Jurkat, Clone E6-1 (cell line): Measurements from ENCODE around the gene TNS2.

ENCODE experiments used
- DNase-seq: peaks from one replicate; pipeline ENCODE4 v3.0.0-alpha.2; 2011; ENCODE audit warnings: low read depth, low spot score
- H3K4me3 ChIP-seq: 2 replicates; pipeline ENCODE4 v1.5.1; 2011; ENCODE audit warnings: mild to moderate bottlenecking, low read length, control low read depth, moderate library complexity

Gene TNS2

DNA sequence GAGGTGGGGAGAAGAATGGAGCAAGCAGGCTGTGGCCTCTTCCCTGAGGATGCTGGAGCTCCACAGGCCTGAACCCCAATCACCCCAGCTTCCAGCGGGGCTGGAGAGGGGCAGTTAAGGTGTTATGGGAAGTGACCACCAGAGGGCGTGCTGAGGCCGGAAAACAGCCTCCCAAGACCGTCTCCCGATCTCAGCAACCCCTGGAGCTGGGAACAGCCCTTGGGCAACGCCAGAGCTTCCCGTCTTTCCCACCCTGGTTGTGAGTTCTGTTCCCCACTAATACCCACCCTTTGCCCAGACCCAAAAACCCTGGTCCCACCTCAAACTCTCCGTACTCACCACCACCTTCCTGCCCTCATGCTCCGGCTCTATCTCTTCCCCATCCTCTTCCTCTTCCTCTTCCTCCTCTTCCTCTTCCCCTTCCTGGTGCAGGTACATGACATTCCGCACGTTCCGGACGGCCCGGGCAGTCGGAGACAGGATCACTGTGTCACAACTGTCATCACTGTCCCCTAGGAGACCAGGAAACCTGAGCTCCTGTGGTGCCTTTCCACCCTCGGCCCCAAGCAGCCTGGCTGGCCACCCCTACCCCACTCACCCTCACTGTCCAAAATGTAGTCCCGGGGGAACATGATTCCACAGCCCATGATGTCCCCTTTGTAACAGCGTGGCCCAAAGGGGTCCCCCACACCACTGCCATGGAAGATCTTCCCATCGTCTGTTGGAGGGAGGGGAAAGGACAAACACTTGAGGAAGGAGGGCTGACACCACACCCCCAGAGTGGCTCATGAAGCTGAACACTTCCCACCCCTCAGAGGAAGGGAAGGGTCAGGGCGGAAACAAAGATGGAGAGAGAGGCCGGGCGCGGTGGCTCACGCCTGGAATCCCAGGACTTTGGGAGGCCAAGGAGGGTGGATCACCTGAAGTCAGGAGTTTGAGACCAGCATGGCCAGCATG, 16.4 kb downstream of the TNS2 start:
- no peak overlapping the region for H3K4me3 ChIP-seq
- DNase-seq: no peak

DNA sequence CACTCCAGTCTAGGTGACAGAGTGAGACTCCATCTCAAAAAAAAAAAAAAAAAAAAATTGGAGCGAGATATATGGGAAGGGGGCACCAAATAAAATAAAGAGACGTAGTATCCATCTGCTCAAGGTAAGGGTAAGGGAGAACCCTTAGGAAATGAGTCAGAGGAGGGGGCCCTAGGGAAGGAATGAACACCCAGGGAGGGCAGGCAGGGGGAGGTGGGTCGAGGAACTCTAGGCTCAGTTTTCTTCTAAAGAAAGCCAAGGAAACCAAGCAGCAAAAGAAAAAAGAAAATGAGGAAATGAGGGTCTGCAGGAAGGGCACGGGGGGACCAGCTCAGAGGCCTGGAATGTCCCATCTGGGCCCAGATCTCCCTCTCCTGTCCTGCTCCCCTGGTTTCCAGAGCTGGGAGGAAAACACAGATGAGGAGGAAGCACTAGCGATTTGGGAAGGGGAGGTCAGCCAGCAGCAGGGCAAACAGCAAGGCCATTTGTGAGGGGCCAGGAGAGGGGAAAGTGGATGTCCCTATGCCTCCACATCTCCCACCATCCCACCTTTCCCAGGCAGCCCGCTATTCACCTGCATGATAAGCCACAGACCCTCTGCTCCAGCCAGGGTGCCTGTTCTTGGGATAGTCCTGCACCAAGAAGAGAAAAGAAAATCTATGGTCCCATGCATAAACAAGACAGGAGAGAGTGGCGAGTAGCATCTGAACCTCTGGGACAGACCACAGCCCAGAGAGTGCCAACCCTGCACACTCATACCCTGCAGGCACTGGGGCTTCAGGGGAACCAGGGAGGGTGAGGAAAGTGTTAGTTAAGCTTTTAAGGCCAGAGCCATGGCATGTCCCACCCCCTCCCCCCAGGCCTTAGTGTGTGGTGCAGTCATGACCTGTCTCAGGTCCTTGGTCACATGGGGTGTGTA, 17.5 kb downstream of the TNS2 start:
- no peak for DNase-seq
- no peak overlapping the region for H3K4me3 ChIP-seq

DNA sequence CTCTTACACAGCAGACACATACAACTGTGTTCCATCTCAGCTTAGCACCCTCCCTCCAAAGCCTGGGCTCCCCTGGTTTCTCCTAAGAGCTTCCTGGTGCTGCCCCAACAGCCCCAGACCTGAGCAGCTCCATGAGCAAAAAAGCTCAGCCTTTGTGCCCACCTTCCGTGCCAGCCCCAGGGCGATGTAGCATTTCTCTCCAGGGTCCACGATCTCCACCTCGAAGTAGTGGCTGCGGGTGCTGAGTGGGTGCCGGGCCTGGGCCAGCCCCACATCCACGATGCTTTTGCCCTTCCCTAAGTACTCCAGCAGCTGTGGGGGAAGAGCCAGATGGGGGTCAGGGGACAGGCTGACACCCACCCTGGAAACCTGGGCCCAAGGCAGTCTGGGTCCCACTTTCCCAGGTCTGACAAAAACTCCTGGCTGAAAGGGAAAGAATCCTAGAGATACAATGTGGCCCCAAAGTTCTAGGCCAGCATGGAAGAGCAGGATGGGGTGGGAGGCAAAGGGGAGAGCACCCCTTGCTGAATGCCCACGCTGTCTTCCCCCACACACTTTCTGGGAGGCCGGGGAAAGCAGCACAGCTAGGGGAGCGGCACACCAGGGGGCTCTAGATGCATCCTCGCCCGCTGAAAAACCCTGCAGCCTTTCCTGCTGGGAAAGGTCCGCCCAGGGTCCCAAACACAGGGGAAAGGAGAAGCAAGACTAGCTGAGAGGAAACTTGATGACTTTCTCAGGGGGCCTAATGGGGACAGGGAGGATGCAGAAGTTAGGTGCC, 18.3 kb downstream of the TNS2 start:
- no peak overlapping the region for H3K4me3 ChIP-seq
- DNase-seq: no peak

DNA sequence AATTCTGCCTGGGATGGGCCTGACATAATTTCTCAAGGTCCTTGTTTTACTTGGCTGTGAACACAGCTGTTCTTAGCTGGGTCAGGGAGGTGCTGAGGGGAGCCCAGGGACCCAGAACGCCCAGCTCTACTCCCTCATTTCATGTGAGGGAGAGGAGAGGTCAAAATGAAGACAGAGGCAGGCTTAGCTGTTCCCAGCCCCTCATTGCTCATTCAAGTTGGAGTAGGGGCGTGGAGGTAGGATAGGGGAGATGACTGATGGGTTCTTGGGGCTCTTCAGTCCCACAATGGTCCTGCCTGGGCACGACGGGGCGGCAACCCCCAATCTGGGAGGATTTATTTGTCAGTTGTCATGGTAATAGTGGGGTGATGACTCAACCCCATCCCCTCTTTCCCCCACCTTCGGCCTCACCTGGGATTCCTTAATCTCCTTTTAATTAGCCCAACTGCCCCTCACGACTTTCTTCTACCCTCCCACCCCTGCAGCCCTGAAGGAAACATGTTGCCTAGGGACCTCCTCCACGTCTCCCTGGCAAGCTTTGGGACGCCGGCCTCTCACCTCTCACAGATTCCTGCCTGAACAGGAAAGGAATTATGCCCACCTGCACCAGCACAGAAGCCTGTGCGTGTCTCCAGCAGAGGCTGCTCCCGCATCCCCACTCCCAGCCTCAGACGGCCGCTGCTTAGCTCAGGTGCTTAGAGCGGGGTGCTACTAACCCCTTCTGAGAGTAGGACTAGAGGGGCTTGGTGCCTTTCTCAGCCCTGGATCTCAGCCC, 19.1 kb downstream of the TNS2 start:
- no peak overlapping the region for H3K4me3 ChIP-seq
- DNase-seq: no peak

DNA sequence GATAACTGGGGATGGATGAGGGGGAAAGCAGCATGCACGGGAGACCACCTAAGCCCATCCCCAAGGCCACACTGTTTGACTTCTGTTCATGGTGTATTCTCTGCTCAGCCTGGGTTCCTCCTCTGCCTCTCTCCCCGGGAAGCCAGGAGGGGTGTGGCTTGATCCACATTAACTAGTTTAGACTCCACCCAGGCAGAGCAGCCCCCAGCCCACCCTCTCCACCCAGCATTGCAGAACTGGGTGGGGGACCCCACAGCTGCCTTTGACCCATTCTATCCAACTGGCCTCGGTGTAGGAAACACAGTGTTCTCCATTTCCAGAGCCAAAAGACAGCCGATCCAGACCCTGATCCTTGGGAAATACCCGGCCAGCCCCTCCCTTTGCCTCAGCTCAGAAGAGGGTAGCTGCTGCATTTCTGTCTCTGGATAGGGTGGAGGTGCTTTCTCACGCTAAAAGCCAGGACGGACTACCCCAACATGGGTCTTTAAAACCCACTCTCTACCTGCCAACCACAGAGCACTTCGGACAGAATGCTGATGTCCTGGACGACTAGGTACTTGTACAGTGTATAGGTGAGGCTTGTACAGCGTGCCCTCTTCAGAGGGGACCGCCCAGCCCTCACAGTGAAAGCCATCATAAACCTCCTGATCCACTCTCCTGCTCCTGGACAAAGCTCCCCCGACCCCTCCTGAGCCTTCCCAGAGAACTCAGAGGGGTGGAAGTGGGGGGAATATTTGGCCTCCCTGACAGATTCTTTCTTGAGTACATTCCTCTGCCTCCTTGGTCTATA, 20.0 kb downstream of the TNS2 start:
- H3K4me3 ChIP-seq: no peak overlapping the region
- DNase-seq: no peak

DNA sequence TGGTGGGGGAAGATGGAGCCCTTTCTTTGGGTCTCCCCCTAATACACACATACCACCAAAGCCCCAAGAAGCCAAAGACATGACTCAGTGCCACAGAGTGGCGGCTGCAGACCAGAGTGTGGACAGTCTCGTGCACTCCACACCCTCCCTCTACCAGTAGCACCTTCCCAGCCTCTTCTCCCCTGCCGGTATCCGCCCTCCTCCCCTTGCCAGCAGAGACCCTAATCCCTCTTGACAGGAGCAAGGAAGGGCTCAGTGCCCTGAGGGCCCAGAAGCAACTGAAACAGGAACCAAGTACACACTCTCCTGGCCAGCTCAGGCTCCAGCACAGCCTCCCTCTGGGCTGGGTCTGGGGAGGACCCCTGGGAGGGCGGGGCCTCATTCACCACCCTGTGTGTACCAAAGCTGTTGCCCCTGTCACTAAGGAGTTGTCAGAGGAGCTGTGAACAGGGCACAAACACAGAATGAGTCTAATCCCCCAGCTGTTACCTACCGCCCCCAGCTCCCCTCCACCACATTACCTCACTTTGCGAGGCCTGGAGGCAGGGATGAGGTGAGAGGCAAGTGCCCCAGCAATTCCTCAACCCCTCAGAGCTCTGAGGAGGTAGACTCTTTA, 21.1 kb downstream of the TNS2 start:
- H3K4me3 ChIP-seq: no peak overlapping the region
- DNase-seq: no peak

DNA sequence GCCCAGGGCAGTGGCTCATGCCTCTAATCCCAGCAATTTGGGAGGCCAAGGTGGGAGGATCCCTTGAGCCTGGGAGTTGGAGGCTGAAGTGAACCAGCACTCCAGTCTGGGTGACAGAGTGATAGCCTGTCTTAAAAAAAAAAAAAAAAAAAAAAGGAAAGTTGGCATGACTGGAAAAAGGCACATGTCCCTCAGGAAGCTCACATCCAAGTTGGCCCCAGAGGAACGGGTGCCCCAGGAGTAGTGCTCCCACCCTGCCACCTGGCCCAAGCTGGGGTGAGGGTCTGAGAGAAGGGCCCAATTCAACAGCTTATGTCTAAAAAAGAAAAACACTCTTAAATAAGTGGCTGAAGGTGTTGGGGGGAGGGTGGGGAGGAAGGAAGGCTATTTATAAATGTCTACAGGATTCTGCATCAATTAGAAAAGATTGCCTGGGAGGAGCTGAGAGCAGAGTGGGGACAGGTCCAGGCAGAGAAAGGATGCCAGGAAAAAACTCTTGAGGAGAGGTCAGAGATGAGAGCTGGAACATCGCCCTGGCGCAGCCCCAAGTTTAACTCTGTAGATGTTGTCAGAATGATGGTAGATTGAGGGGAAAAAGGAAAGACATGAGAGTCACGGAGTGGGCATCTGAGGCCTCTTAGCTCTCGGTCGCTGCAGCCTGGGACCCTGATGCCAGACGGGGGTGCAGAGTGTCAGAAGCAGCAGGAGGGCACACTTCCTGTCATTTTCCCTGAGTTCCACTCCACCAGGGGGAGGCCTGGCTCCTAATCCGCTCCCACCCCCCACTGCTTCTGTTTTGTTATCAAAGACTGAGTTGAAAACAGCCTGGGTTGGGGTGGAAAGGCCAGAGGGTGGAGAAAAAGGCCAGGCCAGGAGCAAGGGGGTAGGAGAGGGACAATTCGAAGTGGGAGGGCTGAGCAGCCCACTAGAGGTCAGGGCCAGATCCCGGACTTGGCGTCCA, 22.0 kb downstream of the TNS2 start:
- DNase-seq: no peak
- no peak overlapping the region for H3K4me3 ChIP-seq

GRCh38 chr12:53073881-53074280, 24.0 kb downstream of the TNS2 start:
- DNase-seq: no peak
- no peak overlapping the region for H3K4me3 ChIP-seq

DNA sequence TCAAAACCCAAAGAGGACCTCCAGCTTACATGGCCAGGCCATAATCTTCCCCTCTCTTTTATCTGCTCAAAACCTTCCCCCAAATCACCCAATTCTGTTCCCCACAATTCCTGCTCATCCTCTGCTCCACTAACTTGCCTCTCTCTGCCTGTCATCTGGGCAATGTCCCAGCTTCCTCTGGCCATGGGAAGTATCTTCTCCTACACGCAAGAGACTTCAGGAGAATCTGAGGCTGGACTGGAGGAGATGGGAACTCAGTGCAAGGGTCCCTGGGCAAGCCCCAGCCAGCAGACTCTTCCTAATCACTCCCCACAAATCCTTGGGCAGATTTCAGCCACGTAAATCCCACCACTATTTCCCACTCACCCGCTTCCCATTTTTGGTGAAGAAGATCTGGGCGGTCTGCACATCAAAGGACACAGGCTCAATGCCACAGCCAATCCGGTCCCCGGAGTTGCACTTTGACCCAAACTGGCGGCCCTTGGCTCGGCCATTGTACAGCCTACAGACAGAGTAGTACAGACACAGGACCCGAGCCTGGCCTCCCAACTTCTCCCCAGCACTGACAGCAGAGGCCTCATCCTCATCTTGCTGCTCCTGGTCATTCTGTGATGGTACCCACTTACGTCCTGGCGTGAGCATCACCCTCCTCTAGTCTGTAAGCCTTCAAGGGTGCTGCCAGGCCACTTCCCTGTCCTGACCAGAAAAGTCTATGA, 24.6 kb downstream of the TNS2 start:
- DNase-seq: no peak
- H3K4me3 ChIP-seq: no peak overlapping the region

- no peak overlapping the region for H3K4me3 ChIP-seq
- no peak for DNase-seq
Observed at GRCh38 chr12:53074999-53075370, 25.1 kb downstream of the TNS2 start.

DNA sequence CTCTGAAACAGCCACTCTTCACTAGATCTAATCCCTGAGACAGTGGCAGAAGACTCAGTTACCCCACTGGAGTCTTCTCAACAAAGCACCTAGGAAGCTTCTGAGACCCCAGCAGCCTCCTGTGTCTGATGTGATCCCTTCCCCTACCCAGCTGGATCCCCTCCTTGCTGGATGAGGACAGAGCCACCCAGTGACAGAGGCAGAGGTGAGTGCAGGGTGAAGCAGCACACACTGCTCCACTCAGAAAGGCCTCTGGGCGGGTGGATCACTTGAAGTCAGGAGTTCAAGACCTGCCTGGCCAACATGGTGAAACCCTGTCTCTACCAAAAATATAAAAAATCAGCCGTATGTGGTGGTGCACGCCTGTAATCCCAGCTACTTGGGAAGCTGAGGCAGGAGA, 26.6 kb downstream of the TNS2 start:
- no peak for DNase-seq
- no peak overlapping the region for H3K4me3 ChIP-seq

- no peak for DNase-seq
- no peak overlapping the region for H3K4me3 ChIP-seq
Observed at GRCh38 chr12:53077030-53077429, 27.2 kb downstream of the TNS2 start.

DNA sequence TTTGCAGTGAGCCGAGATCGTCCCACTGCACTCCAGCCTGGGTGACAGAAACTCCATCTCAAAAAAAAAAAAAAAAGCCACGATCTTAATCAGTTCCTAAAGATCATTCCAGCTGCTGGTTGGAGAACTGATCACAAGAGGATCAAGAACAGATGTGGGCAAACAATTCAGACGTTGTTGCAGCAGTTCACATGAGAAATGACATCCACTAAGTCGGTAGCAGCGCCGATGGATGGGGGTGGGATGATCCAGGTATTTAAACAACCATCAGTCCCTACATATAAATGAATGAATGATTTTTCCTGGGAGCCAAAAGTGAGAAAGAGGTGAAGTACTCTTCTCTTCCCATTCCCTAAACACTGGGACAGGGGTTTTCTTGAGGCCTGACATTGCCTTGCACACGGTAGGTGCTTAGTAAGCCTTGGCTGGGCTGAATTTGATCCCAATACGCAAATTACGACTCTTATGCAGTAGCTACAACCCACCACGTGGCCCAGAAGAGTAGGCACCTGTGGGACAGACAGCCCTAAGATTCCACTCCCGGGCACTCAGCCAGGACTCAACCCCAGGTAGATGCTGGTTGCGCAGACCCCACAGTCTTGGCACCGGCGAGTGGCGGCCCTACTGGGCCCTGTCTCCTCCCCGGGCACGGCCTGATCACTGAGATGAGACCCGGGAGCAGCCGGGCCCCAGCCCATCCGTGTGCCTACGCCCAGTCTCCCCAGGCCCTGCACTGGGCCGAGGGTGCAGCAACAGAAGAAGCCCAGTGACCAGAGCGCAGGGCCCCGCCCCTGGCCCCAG, 28.8 kb downstream of the TNS2 start:
- H3K4me3 ChIP-seq: peak overlapping the region; percentile 77
- peak; percentile 34 for DNase-seq

DNA sequence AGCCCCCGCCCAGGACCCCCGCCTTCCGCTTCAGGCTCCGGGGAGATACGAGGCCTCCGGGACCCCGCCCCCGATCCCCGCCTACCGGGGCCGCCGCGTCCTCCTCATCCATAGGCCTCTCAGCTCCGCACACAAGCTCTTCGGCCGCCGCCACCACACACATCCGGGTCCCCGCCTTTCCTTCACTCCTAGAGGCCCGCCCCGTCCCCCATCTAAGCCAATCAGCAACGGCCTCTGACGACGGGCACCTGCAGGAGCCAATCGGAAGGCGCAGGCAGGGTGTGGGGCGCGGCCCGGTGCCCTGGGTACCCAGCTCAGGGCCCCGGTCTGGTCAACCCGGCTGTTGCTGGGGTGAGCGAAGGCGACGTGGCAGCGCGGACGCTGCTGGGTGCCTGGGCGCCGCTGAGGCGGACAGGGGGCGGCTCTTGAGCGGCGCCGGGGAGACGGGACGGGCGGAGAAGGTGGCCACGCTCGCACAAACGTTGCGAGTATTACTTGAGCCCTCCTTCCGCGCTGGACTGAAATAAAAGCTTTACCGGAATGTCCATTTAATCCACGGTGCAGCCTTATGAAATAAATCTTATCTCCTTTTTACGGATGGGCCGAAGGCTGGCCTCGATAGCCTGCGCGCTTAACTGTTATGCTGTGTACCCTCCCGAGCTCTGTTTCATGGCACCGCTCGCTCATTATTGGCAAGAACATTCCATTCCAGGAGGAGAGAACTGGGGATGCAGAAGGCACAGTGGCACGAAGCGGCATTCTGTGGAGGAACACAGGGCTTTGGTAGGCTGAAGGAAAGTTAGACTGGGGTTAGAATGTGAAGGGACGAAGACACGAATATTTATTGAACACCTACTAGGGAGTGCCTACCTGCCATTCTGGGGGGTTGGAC, 29.6 kb downstream of the TNS2 start, which contains the start of gene SPRYD3:
Gene SPRYD3, minus strand, starts transcription at position 165 of the 892 bp plus-strand sequence. Its CDS starts 57 bp downstream, at position 108.
- peak; percentile 90 for DNase-seq
- peak within 1 kb of the TSS; percentile 77 for H3K4me3 ChIP-seq
